ENCODE data around the gene PUS7L. TPM values are rescaled to one million over a fixed set of nuclear protein-coding genes. Genes with fewer than 3 reads are reported as not detected.
A peak's percentile ranks its signal among the peaks of the same experiment; 100 is the strongest.

PUS7L gene
- total RNA-seq, 4 donors from 2014 or later: 3.0 to 16.3 (median 9.5) TPM

GRCh38 chr12:43730283-43730682 is 28.3 kb downstream of the PUS7L start:
- Histone ChIP-seq H3K9me3 (no peaks in the 10 kb centered on the region), H3K4me1 (no peaks in the 10 kb centered on the region), H3K27ac (no peak overlapping the region), H3K27me3 (no peaks in the 10 kb centered on the region), H3K36me3 (peaks cover 0 to 14% (median 0%) of the 10 kb centered on the region in 4 donors), H3K4me3 (no peak overlapping the region)
- intact Hi-C loops (cut with DNase I; ENCODE audit: low total_unique reads) (no loop called here), in situ Hi-C loops (cut with MboI; ENCODE audit: low pct_ligation_motif_present in 1 of 4, low pct_unique_long_range_greater_than_20kb in 1 of 4, low sequenced_read_pairs in 3 of 4) (no loop called here)
- WGBS, 2 donors (ENCODE audit: low coverage in 1 of 2): 76 to 80% methylated on average over 4 of the region's 4 CpGs
- no peak for TF ChIP-seq POLR2AphosphoS5 (IDR thresholded peaks at IDR 0.05)
- no peak for TF ChIP-seq CTCF (IDR thresholded peaks at IDR 0.05)
- no peak for TF ChIP-seq EP300 (IDR thresholded peaks at IDR 0.05; ENCODE audit: low read depth)
- TF ChIP-seq POLR2A (IDR thresholded peaks at IDR 0.05): no peak
- no peak for DNase-seq

- no peak for DNase-seq
- intact Hi-C loops (cut with DNase I; ENCODE audit: low total_unique reads) (no loop called here), in situ Hi-C loops (cut with MboI; ENCODE audit: low pct_ligation_motif_present in 1 of 4, low pct_unique_long_range_greater_than_20kb in 1 of 4, low sequenced_read_pairs in 3 of 4) (no loop called here)
- H3K36me3 ChIP-seq: peaks cover 0 to 7% (median 0%) of the 10 kb centered on the region in 4 donors
- no peaks in the 10 kb centered on the region for H3K9me3 ChIP-seq
- TF ChIP-seq POLR2AphosphoS5 (IDR thresholded peaks at IDR 0.05): no peak
- TF ChIP-seq EP300 (IDR thresholded peaks at IDR 0.05; ENCODE audit: low read depth): no peak
- no peak for TF ChIP-seq CTCF (IDR thresholded peaks at IDR 0.05)
- TF ChIP-seq POLR2A (IDR thresholded peaks at IDR 0.05): no peak
- H3K4me3 ChIP-seq: no peak overlapping the region
- H3K27me3 ChIP-seq: no peaks in the 10 kb centered on the region
- no peak overlapping the region for H3K27ac ChIP-seq
- no peaks in the 10 kb centered on the region for H3K4me1 ChIP-seq
- WGBS, 2 donors (ENCODE audit: low coverage in 1 of 2): 89 to 97% methylated on average over 1 of the region's 1 CpG
Observed at GRCh38 chr12:43728698-43729097, 29.9 kb downstream of the PUS7L start.

- 52 to 72% methylated on average over 2 of the region's 2 CpGs for WGBS, 2 donors (ENCODE audit: low coverage in 1 of 2)
- H3K4me3 ChIP-seq: no peak overlapping the region
- TF ChIP-seq CTCF (IDR thresholded peaks at IDR 0.05) (peak in 1 of 5 experiments; percentile 7), POLR2A (IDR thresholded peaks at IDR 0.05) (no peak)
- H3K36me3 ChIP-seq: peaks cover 0 to 7% (median 0%) of the 10 kb centered on the region in 4 donors
- H3K9me3 ChIP-seq: no peaks in the 10 kb centered on the region
- H3K4me1 ChIP-seq: no peaks in the 10 kb centered on the region
- no peak overlapping the region for H3K27ac ChIP-seq
- no peak for DNase-seq
- in situ Hi-C loops (cut with MboI; ENCODE audit: low pct_ligation_motif_present in 1 of 4, low pct_unique_long_range_greater_than_20kb in 1 of 4, low sequenced_read_pairs in 3 of 4) (no loop called here), intact Hi-C loops (cut with DNase I; ENCODE audit: low total_unique reads) (no loop called here)
- H3K27me3 ChIP-seq: no peaks in the 10 kb centered on the region
Observed at GRCh38 chr12:43728117-43728516, 30.5 kb downstream of the PUS7L start.

- Histone ChIP-seq H3K4me1 (no peaks in the 10 kb centered on the region), H3K9me3 (no peaks in the 10 kb centered on the region), H3K27ac (no peak overlapping the region), H3K4me3 (no peak overlapping the region), H3K27me3 (no peaks in the 10 kb centered on the region), H3K36me3 (no peaks in the 10 kb centered on the region)
- in situ Hi-C loops (cut with MboI; ENCODE audit: low pct_ligation_motif_present in 1 of 4, low pct_unique_long_range_greater_than_20kb in 1 of 4, low sequenced_read_pairs in 3 of 4): no loop called here
- TF ChIP-seq CTCF (IDR thresholded peaks at IDR 0.05) (no peak), POLR2A (IDR thresholded peaks at IDR 0.05) (no peak), POLR2AphosphoS5 (IDR thresholded peaks at IDR 0.05) (no peak), EP300 (IDR thresholded peaks at IDR 0.05; ENCODE audit: low read depth) (no peak)
- intact Hi-C loops (cut with DNase I; ENCODE audit: low total_unique reads): no loop called here
- DNase-seq: no peak
Observed at GRCh38 chr12:43723134-43723533, 35.5 kb downstream of the PUS7L start.
